ENCODE data around the gene CC2D2B.

- TF ChIP-seq CTCF (IDR thresholded peaks at IDR 0.05) (no peak), REST (IDR thresholded peaks at IDR 0.05; ENCODE audit: insufficient read depth in 1 of 2, low read depth in 2 of 2, low read length in 1 of 2) (no peak), POLR2AphosphoS5 (IDR thresholded peaks at IDR 0.05; ENCODE audit: low read depth, low read length) (no peak), SIN3A (IDR thresholded peaks at IDR 0.05; ENCODE audit: borderline replicate concordance, insufficient read depth, low read depth, low read length) (no peak)
Observed at GRCh38 chr10:95920798-95921426, 13.1 kb downstream of the CC2D2B start.

Measured in Panc1 (cell line).